Vagina (tissue), 2 donors: ENCODE data around the gene ULK4. TPM values are rescaled to one million over a fixed set of nuclear protein-coding genes. Genes with fewer than 3 reads are reported as not detected.

Experiments
- DNase-seq, 2 donors: peaks; one replicate each; pipeline ENCODE4 v3.0.0-alpha.2; 2017; ENCODE audit errors: extremely low spot score in 2 of 2
- H3K27ac ChIP-seq: fragments of 200-600 bp; sonication (generic); one replicate; pipeline ENCODE4 v1.5.1; 2019
- H3K27me3 ChIP-seq: fragments of 200-600 bp; sonication (generic); one replicate; pipeline ENCODE4 v1.5.1; 2019
- H3K36me3 ChIP-seq, 2 donors: fragments of 200-600 bp; sonication (generic); one replicate each; pipeline ENCODE4 v1.5.1; 2017 to 2019
- H3K4me1 ChIP-seq: fragments of 200-600 bp; sonication (generic); one replicate; pipeline ENCODE4 v1.5.1; 2019
- H3K4me3 ChIP-seq, 2 donors: fragments of 200-600 bp; sonication (generic); 1 replicate in 1 of 2; 2 replicates in 1 of 2; pipeline ENCODE4 v1.5.1; 2016 to 2019
- H3K9me3 ChIP-seq: fragments of 200-600 bp; sonication (generic); one replicate; pipeline ENCODE4 v1.5.1; 2019
- CTCF ChIP-seq, 3 experiments: fragments of 450-650 bp in 2 of 3; fragments of 200-600 bp in 1 of 3; sonication (generic) in 1 of 3; IDR thresholded peaks; one replicate each; pipeline ENCODE4 v1.5.1; 2017 to 2019; ENCODE audit warnings: antibody characterized with exemption in 3 of 3, mild to moderate bottlenecking in 2 of 3, moderate library complexity in 2 of 3
- POLR2A ChIP-seq, 2 donors: fragments of 450-650 bp; IDR thresholded peaks; one replicate each; pipeline ENCODE4 v1.6.1; 2017; ENCODE audit warnings: antibody characterized with exemption in 2 of 2, mild to moderate bottlenecking in 2 of 2, moderate library complexity in 2 of 2
- POLR2AphosphoS5 ChIP-seq, 2 donors: sonication (generic); formaldehyde crosslinking; IDR thresholded peaks; one replicate each; pipeline ENCODE4 v1.9.0; 2017; ENCODE audit warnings: antibody characterized with exemption in 2 of 2, mild to moderate bottlenecking in 2 of 2, low read depth in 1 of 2; ENCODE audit not compliant: insufficient read depth in 1 of 2
- intact Hi-C: fragments of 100-400 bp; cut with DNase I; formaldehyde crosslinking; loops from one replicate; pipeline ENCODE4 v1.15.1; 2023
- total RNA-seq: library from RNA; depleted of rRNA; stranded (reverse); fragments of >200 nt; gene quantifications from one replicate; pipeline ENCODE4 v1.2.3, GENCODE V29; 2016

ULK4 gene
- total RNA-seq, 1 donor from 2014 or later, result 24.1 TPM

- Histone ChIP-seq H3K27ac (no peak overlapping the region), H3K4me1 (no peaks in the 10 kb centered on the region)
- no peak for DNase-seq
Measured at GRCh38 chr3:41318520-41318919, 643.4 kb downstream of the ULK4 start.

GRCh38 chr3:41317718-41318117, 644.2 kb downstream of the ULK4 start:
- Histone ChIP-seq H3K4me3 (no peak overlapping the region), H3K9me3 (no peaks in the 10 kb centered on the region)

More at GRCh38 chr3:41318520-41318919, 643.4 kb downstream of the ULK4 start:
- intact Hi-C loops, result no loop called here
- no peaks in the 10 kb centered on the region for H3K27me3 ChIP-seq
- TF ChIP-seq CTCF (IDR thresholded peaks at IDR 0.05) (no peak), POLR2AphosphoS5 (IDR thresholded peaks at IDR 0.05; ENCODE audit: insufficient read depth in 1 of 2, low read depth in 1 of 2) (no peak), POLR2A (IDR thresholded peaks at IDR 0.05) (no peak)
- no peak overlapping the region for H3K4me3 ChIP-seq
- H3K36me3 ChIP-seq, result no peaks in the 10 kb centered on the region
- H3K9me3 ChIP-seq, result no peaks in the 10 kb centered on the region

GRCh38 chr3:41317298-41317697, 644.6 kb downstream of the ULK4 start:
- TF ChIP-seq POLR2AphosphoS5 (IDR thresholded peaks at IDR 0.05; ENCODE audit: insufficient read depth in 1 of 2, low read depth in 1 of 2) (no peak), POLR2A (IDR thresholded peaks at IDR 0.05) (no peak), CTCF (IDR thresholded peaks at IDR 0.05) (no peak)
- no peak overlapping the region for H3K27ac ChIP-seq
- H3K4me1 ChIP-seq, result no peaks in the 10 kb centered on the region
- no peak for DNase-seq
- no peaks in the 10 kb centered on the region for H3K9me3 ChIP-seq
- no peak overlapping the region for H3K4me3 ChIP-seq
- H3K27me3 ChIP-seq, result no peaks in the 10 kb centered on the region
- H3K36me3 ChIP-seq, result no peaks in the 10 kb centered on the region
- intact Hi-C loops, result no loop called here

More at GRCh38 chr3:41317718-41318117, 644.2 kb downstream of the ULK4 start:
- no peak overlapping the region for H3K27ac ChIP-seq
- TF ChIP-seq POLR2A (IDR thresholded peaks at IDR 0.05), result no peak
- TF ChIP-seq CTCF (IDR thresholded peaks at IDR 0.05), result no peak
- TF ChIP-seq POLR2AphosphoS5 (IDR thresholded peaks at IDR 0.05; ENCODE audit: insufficient read depth in 1 of 2, low read depth in 1 of 2), result no peak
- H3K4me1 ChIP-seq, result no peaks in the 10 kb centered on the region
- intact Hi-C loops, result no loop called here
- H3K36me3 ChIP-seq, result no peaks in the 10 kb centered on the region
- no peak for DNase-seq
- H3K27me3 ChIP-seq, result no peaks in the 10 kb centered on the region

- no peak overlapping the region for H3K27ac ChIP-seq
- no peaks in the 10 kb centered on the region for H3K4me1 ChIP-seq
- H3K9me3 ChIP-seq, result no peaks in the 10 kb centered on the region
- H3K4me3 ChIP-seq, result no peak overlapping the region
- no peaks in the 10 kb centered on the region for H3K27me3 ChIP-seq
- TF ChIP-seq POLR2AphosphoS5 (IDR thresholded peaks at IDR 0.05; ENCODE audit: insufficient read depth in 1 of 2, low read depth in 1 of 2) (no peak), CTCF (IDR thresholded peaks at IDR 0.05) (no peak), POLR2A (IDR thresholded peaks at IDR 0.05) (no peak)
- intact Hi-C loops, result no loop called here
- H3K36me3 ChIP-seq, result no peaks in the 10 kb centered on the region
- DNase-seq, result no peak
Measured at GRCh38 chr3:41315126-41315525, 646.8 kb downstream of the ULK4 start.

- no peaks in the 10 kb centered on the region for H3K9me3 ChIP-seq
- no peak overlapping the region for H3K27ac ChIP-seq
- intact Hi-C loops, result no loop called here
- no peak for DNase-seq
- H3K4me1 ChIP-seq, result no peaks in the 10 kb centered on the region
- no peaks in the 10 kb centered on the region for H3K36me3 ChIP-seq
- no peak overlapping the region for H3K4me3 ChIP-seq
- no peak for TF ChIP-seq POLR2A (IDR thresholded peaks at IDR 0.05)
- TF ChIP-seq CTCF (IDR thresholded peaks at IDR 0.05), result no peak
- TF ChIP-seq POLR2AphosphoS5 (IDR thresholded peaks at IDR 0.05; ENCODE audit: insufficient read depth in 1 of 2, low read depth in 1 of 2), result no peak
- no peaks in the 10 kb centered on the region for H3K27me3 ChIP-seq
Measured at GRCh38 chr3:41308119-41308518, 653.8 kb downstream of the ULK4 start.
